Neutrophil (primary cell): Measurements from ENCODE around the gene KCNQ4.

Source experiments
- H3K27ac ChIP-seq: fragments of 200-600 bp; sonication (generic); 2 replicates; pipeline ENCODE4 v1.5.1; 2016; ENCODE audit warnings: mild to moderate bottlenecking, moderate library complexity
- H3K27me3 ChIP-seq: fragments of 200-600 bp; sonication (generic); 2 replicates; pipeline ENCODE4 v1.6.0; 2016; ENCODE audit warnings: mild to moderate bottlenecking
- H3K36me3 ChIP-seq: fragments of 200-600 bp; sonication (generic); 2 replicates; pipeline ENCODE4 v1.5.1; 2017
- H3K4me1 ChIP-seq, 2 experiments: fragments of 200-600 bp in 1 of 2; sonication (generic) in 1 of 2; 1 replicate in 1 of 2; 2 replicates in 1 of 2; pipeline versions ENCODE4 v1.5.1 to v1.6.1; 2013 to 2016; ENCODE audit warnings: low read depth in 1 of 2, low read length in 1 of 2, mild to moderate bottlenecking in 1 of 2, moderate library complexity in 1 of 2; ENCODE audit not compliant: control insufficient read depth in 1 of 2, insufficient read depth in 1 of 2
- H3K4me3 ChIP-seq, 2 experiments: fragments of 200-600 bp in 1 of 2; sonication (generic) in 1 of 2; 1 replicate in 1 of 2; 2 replicates in 1 of 2; pipeline ENCODE4 v1.5.1; 2013 to 2016; ENCODE audit warnings: low read depth in 1 of 2, low read length in 1 of 2, mild to moderate bottlenecking in 1 of 2, moderate library complexity in 1 of 2
- H3K9me3 ChIP-seq: fragments of 200-600 bp; sonication (generic); 2 replicates; pipeline ENCODE4 v1.5.1; 2016
- CTCF ChIP-seq: fragments of 200-600 bp; sonication (generic); IDR thresholded peaks from 2 replicates; pipeline ENCODE4 v1.5.1; 2016; ENCODE audit warnings: antibody characterized with exemption

Gene KCNQ4

GRCh38 chr1:40820251-40820797 is 36.7 kb downstream of the KCNQ4 start:
- no peaks in the 10 kb centered on the region for H3K9me3 ChIP-seq
- no peak overlapping the region for H3K27ac ChIP-seq
- peaks cover 52% of the 10 kb centered on the region for H3K27me3 ChIP-seq
- H3K4me3 ChIP-seq, result no peak overlapping the region
- no peaks in the 10 kb centered on the region for H3K36me3 ChIP-seq
- peaks cover 10 to 11% of the 10 kb centered on the region in 2 experiments for H3K4me1 ChIP-seq
- TF ChIP-seq CTCF, result no peak

GRCh38 chr1:40820911-40821693 is 37.5 kb downstream of the KCNQ4 start:
- no peak overlapping the region for H3K4me3 ChIP-seq
- H3K4me1 ChIP-seq, result peaks cover 18 to 19% of the 10 kb centered on the region in 2 experiments
- no peak overlapping the region for H3K27ac ChIP-seq
- H3K36me3 ChIP-seq, result no peaks in the 10 kb centered on the region
- H3K27me3 ChIP-seq, result peaks cover 44% of the 10 kb centered on the region
- no peak for TF ChIP-seq CTCF
- no peaks in the 10 kb centered on the region for H3K9me3 ChIP-seq

- no peak overlapping the region for H3K27ac ChIP-seq
- H3K4me3 ChIP-seq, result no peak overlapping the region
- H3K9me3 ChIP-seq, result no peaks in the 10 kb centered on the region
- peaks cover 26% of the 10 kb centered on the region for H3K27me3 ChIP-seq
- TF ChIP-seq CTCF, result no peak
- peaks cover 25% of the 10 kb centered on the region in 2 experiments for H3K4me1 ChIP-seq
- no peaks in the 10 kb centered on the region for H3K36me3 ChIP-seq
Observed at GRCh38 chr1:40822890-40823289, 39.3 kb downstream of the KCNQ4 start.

- Histone ChIP-seq H3K27ac (no peak overlapping the region), H3K36me3 (no peaks in the 10 kb centered on the region), H3K9me3 (no peaks in the 10 kb centered on the region), H3K4me3 (no peak overlapping the region), H3K4me1 (peaks cover 22% of the 10 kb centered on the region in 2 experiments), H3K27me3 (peaks cover 22% of the 10 kb centered on the region)
- no peak for TF ChIP-seq CTCF
Observed at GRCh38 chr1:40823345-40823744, 39.8 kb downstream of the KCNQ4 start.

GRCh38 chr1:40823983-40824382 is 40.4 kb downstream of the KCNQ4 start:
- no peak for TF ChIP-seq CTCF
- no peak overlapping the region for H3K4me3 ChIP-seq

More at GRCh38 chr1:40823983-40824382, 40.4 kb downstream of the KCNQ4 start:
- Histone ChIP-seq H3K27me3 (peaks cover 15% of the 10 kb centered on the region), H3K9me3 (no peaks in the 10 kb centered on the region), H3K4me1 (peaks cover 17 to 18% of the 10 kb centered on the region in 2 experiments), H3K36me3 (no peaks in the 10 kb centered on the region), H3K27ac (no peak overlapping the region)
